Endometrial microvascular endothelial cells (primary cell): ENCODE results near the gene PLXDC2. TPM values are rescaled to one million over a fixed set of nuclear protein-coding genes. Genes with fewer than 3 reads are reported as not detected.
"Not testable (repeated sequence)": the region's sequence is repeated elsewhere in the genome, so short reads cannot be mapped to it uniquely, and the experiment has no call there.

ENCODE experiments used
- in situ Hi-C: cut with HindIII; loops from 2 replicates; pipeline ENCODE4 v1.10.0; 2017; ENCODE audit warnings: low sequenced_read_pairs, low pct_unique_long_range_greater_than_20kb; ENCODE audit errors: inconsistent ontology term
- total RNA-seq: library from RNA; depleted of rRNA; stranded (reverse); fragments of >200 nt; gene quantifications from one replicate; pipeline ENCODE4 v1.2.3, GENCODE V29; 2015; ENCODE audit errors: inconsistent ontology term

The PLXDC2 gene
- total RNA-seq, 1 donor from 2014 or later = not detected

DNA sequence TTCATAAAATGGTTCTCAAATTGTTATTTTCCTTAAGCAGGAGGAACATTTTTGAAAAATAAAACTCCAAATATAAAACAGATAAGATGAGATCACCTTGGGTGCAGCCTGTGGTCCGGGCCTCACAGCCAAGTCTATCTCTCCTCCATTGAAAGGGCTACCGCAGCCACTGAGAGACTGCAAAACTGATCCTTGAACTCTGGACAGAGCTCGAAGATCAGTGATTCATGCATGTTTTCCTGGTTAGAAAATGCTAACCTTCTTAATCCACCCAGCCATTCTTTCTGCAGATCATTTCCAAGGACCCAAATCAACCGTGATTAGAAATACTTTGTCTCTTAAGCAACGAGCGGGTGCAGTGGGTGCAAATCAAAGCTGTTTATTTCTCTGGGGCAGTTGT is 378.8 kb downstream of the PLXDC2 start:
- in situ Hi-C loops = no loop called here

GRCh38 chr10:20200758-20201157 is 384.5 kb downstream of the PLXDC2 start:
- in situ Hi-C loops = no loop called here

GRCh38 chr10:20202337-20202736 is 386.1 kb downstream of the PLXDC2 start:
- in situ Hi-C loops = no loop called here

DNA sequence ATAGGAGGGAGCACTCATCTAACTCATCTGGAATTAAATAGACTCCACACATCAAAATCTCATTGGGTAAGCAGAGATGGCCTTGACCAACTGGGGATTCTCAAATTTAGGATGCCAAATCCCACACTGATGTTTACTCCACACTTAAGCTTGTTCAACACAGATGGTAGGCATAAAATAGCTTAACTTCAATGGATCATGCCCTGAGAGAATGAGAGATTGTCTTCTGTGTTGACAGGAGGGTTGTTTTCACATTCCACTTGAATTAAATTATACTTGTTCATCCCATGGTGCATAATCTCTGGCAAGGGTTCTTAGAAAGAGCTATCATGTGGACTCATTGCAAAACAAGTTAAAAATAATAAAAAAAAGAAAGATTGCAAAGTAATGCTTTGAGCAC is 391.4 kb downstream of the PLXDC2 start:
- in situ Hi-C loops = no loop called here

DNA sequence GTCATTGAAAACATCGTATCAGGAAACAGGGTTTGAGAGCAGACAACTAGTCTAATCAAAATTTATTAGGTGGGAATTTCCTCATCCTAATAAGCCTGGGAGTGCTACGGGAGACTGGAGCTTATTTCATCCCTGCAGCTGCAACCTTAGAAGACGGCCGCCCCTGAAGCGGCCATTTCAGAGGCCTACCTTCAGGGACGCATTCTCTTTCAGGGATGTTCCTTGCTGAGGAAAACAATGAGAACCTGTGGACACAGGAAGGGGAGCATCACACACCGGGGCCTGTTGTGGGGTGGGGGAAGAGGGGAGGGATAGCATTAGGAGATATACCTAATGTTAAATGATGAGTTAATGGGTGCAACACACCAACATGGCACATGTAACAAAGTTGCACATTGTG is 392.9 kb downstream of the PLXDC2 start:
- in situ Hi-C loops = not testable (repeated sequence)

- in situ Hi-C loops = no loop called here
Observed at GRCh38 chr10:20215547-20216152, 399.4 kb downstream of the PLXDC2 start.

- in situ Hi-C loops = no loop called here
Observed at GRCh38 chr10:20221356-20221755, 405.1 kb downstream of the PLXDC2 start.

- in situ Hi-C loops = no loop called here
Observed at GRCh38 chr10:20228729-20229128, 412.5 kb downstream of the PLXDC2 start.

GRCh38 chr10:20232079-20232705 is 416.0 kb downstream of the PLXDC2 start:
- in situ Hi-C loops = no loop called here

DNA sequence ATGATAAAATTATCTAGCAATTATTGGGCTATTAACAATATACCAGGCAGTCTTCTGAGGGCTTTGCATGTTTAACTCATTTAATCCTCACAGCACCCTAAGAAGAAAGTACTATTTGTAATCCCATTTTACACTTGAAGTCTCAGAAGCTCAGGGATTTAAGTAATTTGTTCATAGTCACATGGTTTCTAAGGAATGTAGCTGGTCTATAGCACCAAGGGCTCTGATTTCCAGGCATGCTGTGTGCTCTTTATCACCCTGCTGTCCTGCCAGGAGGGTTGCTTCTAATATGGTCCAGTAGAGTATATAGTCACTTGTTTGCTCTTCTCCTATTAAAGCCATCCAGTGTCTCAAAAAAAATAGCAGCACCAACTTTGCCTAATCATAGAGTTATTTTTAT is 417.2 kb downstream of the PLXDC2 start:
- in situ Hi-C loops = no loop called here

GRCh38 chr10:20234579-20234978 is 418.3 kb downstream of the PLXDC2 start:
- in situ Hi-C loops = no loop called here

GRCh38 chr10:20237091-20237570 is 420.9 kb downstream of the PLXDC2 start:
- in situ Hi-C loops = no loop called here

GRCh38 chr10:20237586-20237985 is 421.4 kb downstream of the PLXDC2 start:
- in situ Hi-C loops = no loop called here

DNA sequence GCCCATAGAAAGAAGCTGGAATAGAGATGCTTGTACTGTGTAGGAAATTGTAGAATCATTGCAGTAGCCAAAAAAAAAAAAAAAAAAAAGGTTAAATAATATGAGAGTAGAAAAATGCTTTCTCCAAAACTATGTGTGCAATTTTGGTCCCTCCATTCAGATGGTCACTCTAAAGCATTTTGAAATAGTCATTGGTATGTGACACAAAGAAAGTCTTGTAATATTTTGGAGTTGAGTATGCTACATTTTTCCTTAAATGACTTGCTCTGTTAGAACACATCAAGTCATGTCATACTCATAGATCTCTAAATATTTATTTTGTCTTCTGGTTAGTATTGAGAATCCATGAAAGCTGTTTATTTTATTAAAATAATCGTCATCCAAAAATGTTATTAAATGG is 424.4 kb downstream of the PLXDC2 start:
- in situ Hi-C loops = no loop called here

- in situ Hi-C loops = no loop called here
Observed at GRCh38 chr10:20247454-20247853, 431.2 kb downstream of the PLXDC2 start.

DNA sequence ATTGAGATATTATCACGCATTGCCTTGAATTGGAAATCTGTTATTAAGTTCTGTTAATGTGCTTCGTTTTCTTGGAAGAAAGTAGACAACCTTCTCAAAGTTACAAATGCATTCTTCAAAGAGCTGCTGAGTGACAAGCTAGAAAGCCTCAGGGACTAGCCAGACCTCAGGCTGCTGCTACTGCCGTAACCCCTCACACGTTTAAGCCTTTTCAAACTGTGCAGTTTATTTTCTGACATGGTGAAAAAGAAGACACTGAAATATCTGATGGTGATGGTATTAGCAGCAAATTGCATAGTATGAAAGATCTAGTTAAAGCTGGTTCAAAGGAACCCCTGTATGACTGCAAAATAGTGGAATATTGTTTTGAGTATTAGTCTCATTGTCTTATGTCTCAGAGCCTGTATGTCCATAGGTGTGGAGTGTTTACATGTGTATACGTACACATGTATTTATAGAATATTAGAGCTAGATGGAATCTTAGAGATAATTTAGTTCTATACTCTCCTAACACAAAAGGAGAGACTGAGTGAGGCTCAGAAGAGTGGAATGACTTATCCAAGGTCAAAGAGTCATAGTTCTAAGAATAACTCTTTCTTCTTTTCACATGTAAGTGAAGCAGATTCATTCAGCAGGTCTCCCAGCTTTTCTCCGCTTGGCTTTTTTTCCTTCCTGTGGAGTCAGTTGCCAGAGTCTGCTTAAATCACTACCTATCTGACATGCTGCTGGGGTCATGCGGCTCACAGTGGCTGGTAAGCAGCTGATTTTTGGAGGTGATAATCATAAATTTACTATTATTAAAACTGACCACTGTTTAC is 431.9 kb downstream of the PLXDC2 start:
- in situ Hi-C loops = no loop called here

DNA sequence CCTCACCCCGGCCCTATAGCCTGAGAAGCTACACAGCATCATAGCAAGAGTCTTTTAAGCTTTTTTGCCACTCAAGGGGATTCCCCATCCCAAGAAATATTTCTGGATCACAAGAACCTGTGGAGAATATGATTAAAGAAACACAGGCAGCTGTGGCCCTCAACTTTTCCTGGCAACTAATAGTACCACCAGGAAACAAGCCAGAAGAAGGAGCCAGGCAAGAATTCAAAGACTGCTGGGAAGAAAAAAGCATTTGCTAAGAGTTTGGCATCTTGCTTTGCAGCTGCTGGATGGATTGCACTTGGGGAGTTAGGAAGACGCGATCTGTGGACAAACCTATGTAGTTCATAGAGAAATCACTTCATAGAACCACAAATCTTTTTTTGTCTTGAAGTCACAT is 437.8 kb downstream of the PLXDC2 start:
- in situ Hi-C loops = no loop called here

GRCh38 chr10:20254497-20254896 is 438.3 kb downstream of the PLXDC2 start:
- in situ Hi-C loops = no loop called here

GRCh38 chr10:20256969-20257368 is 440.7 kb downstream of the PLXDC2 start:
- in situ Hi-C loops = no loop called here

- in situ Hi-C loops = no loop called here
Observed at GRCh38 chr10:20257422-20257821, 441.2 kb downstream of the PLXDC2 start.
